Liver (tissue), 9 donors: ENCODE measurements around the gene PGS1. TPM values are rescaled to one million over a fixed set of nuclear protein-coding genes. Genes with fewer than 3 reads are reported as not detected.

ENCODE experiments used
- DNase-seq: peaks from one replicate; pipeline ENCODE4 v3.0.0-alpha.2; 2017; ENCODE audit warnings: low spot score
- H3K27ac ChIP-seq, 2 donors: one replicate each; pipeline ENCODE4 v1.7.0; 2013; ENCODE audit warnings: inconsistent platforms in 2 of 2, low read length in 2 of 2, control low read depth in 1 of 2, low read depth in 1 of 2, mild to moderate bottlenecking in 1 of 2
- H3K27me3 ChIP-seq, 4 donors: one replicate each; pipeline versions ENCODE4 v1.6.1 to v1.7.0; 2013; ENCODE audit warnings: low read length in 3 of 4, inconsistent platforms in 1 of 4, mild to moderate bottlenecking in 1 of 4, moderate library complexity in 1 of 4; ENCODE audit not compliant: control insufficient read depth in 4 of 4, insufficient read depth in 4 of 4
- H3K36me3 ChIP-seq, 4 donors: one replicate each; pipeline versions ENCODE4 v1.6.1 to v1.7.0; 2013; ENCODE audit warnings: low read length in 3 of 4, mild to moderate bottlenecking in 3 of 4, low read depth in 1 of 4, moderate library complexity in 1 of 4; ENCODE audit not compliant: control insufficient read depth in 4 of 4, insufficient read depth in 3 of 4
- H3K4me1 ChIP-seq, 4 donors: one replicate each; pipeline versions ENCODE4 v1.6.1 to v1.7.0; 2013; ENCODE audit warnings: low read length in 3 of 4, mild to moderate bottlenecking in 3 of 4, moderate library complexity in 1 of 4; ENCODE audit not compliant: control insufficient read depth in 4 of 4, insufficient read depth in 4 of 4
- H3K4me3 ChIP-seq, 3 donors: one replicate each; pipeline versions ENCODE4 v1.6.1 to v1.7.0; 2013; ENCODE audit warnings: low read length in 3 of 3, control low read depth in 1 of 3, low read depth in 1 of 3, mild to moderate bottlenecking in 1 of 3
- H3K9ac ChIP-seq, 2 donors: one replicate each; pipeline ENCODE4 v1.7.0; 2013; ENCODE audit warnings: low read length in 2 of 2, mild to moderate bottlenecking in 2 of 2, moderate library complexity in 2 of 2, control low read depth in 1 of 2, low read depth in 1 of 2
- H3K9me3 ChIP-seq, 4 donors: one replicate each; pipeline versions ENCODE4 v1.6.1 to v1.7.0; 2013; ENCODE audit warnings: low read length in 3 of 4; ENCODE audit not compliant: control insufficient read depth in 4 of 4
- CTCF ChIP-seq: fragments of 150-350 bp; IDR thresholded peaks from 2 replicates; pipeline ENCODE4 v1.5.1; 2017; ENCODE audit warnings: improper control_type of control experiment, low read depth, low read length; ENCODE audit not compliant: missing input control
- EGR1 ChIP-seq, 2 donors: IDR thresholded peaks; 2 replicates each; pipeline ENCODE4 v1.6.1; 2016 to 2018; ENCODE audit warnings: antibody characterized with exemption in 2 of 2, low read depth in 2 of 2
- FOXA1 ChIP-seq: IDR thresholded peaks from 2 replicates; pipeline ENCODE4 v1.6.1; 2016; ENCODE audit warnings: antibody characterized with exemption
- FOXA2 ChIP-seq: IDR thresholded peaks from 2 replicates; pipeline ENCODE4 v1.6.1; 2016; ENCODE audit warnings: antibody characterized with exemption
- GABPA ChIP-seq, 2 donors: IDR thresholded peaks in 1 of 2; conservative IDR thresholded peaks in 1 of 2; 2 replicates each; pipeline ENCODE4 v1.6.1; 2016; ENCODE audit warnings: antibody characterized with exemption in 2 of 2, mild to moderate bottlenecking in 1 of 2, moderate library complexity in 1 of 2
- HNF4A ChIP-seq, 2 donors: conservative IDR thresholded peaks; 2 replicates each; pipeline ENCODE4 v1.6.1; 2016; ENCODE audit warnings: antibody characterized with exemption in 2 of 2, mild to moderate bottlenecking in 2 of 2
- HNF4G ChIP-seq: IDR thresholded peaks from 2 replicates; pipeline ENCODE4 v1.6.1; 2016; ENCODE audit warnings: antibody characterized with exemption
- JUND ChIP-seq, 2 donors: IDR thresholded peaks; 2 replicates each; pipeline ENCODE4 v1.6.1; 2016; ENCODE audit warnings: antibody characterized with exemption in 2 of 2
- RAD21 ChIP-seq, 2 donors: IDR thresholded peaks; 2 replicates each; pipeline ENCODE4 v1.6.1; 2016; ENCODE audit warnings: antibody characterized with exemption in 2 of 2, mild to moderate bottlenecking in 2 of 2
- RXRA ChIP-seq, 2 donors: IDR thresholded peaks; 2 replicates each; pipeline ENCODE4 v1.6.1; 2017 to 2018; ENCODE audit warnings: antibody characterized with exemption in 2 of 2, mild to moderate bottlenecking in 1 of 2
- SP1 ChIP-seq: IDR thresholded peaks from 2 replicates; pipeline ENCODE4 v1.6.1; 2018; ENCODE audit warnings: antibody characterized with exemption, mild to moderate bottlenecking
- TAF1 ChIP-seq: conservative IDR thresholded peaks from 2 replicates; pipeline ENCODE4 v1.6.1; 2016; ENCODE audit warnings: antibody characterized with exemption, mild to moderate bottlenecking
- YY1 ChIP-seq: IDR thresholded peaks from 2 replicates; pipeline ENCODE4 v1.6.1; 2016; ENCODE audit warnings: antibody characterized with exemption, mild to moderate bottlenecking
- WGBS: extraction: QIAGEN DNeasy Blood & Tissue Kit; methylation state at CpG from one replicate; pipeline ENCODE4 v1.1.7; 2013; 5-methylcytosine and 5-hydroxymethylcytosine counted together
- polyA plus RNA-seq, 2 donors: library from polyadenylated mRNA; stranded (reverse) in 1 of 2; unstranded in 1 of 2; fragments of 200-250 nt in 1 of 2; fragments of >200 nt in 1 of 2; fragmentation: Nextera tagmentation in 1 of 2; extraction: Ambion mirVana in 1 of 2; gene quantifications; one replicate each; pipeline versions ENCODE4 v1.2.1 to v1.2.3, GENCODE V29; 2013 to 2015
- total RNA-seq, 2 donors: library from RNA; depleted of rRNA; stranded (reverse); fragments of >200 nt; gene quantifications; one replicate each; pipeline ENCODE4 v1.2.3, GENCODE V29; 2014
- TF ChIP-seq, protein P1 (sequence below): IDR thresholded peaks from 2 replicates; pipeline ENCODE4 v1.6.1; 2016; ENCODE audit warnings: antibody characterized with exemption
- TF ChIP-seq, protein P2 (sequence below): IDR thresholded peaks from 2 replicates; pipeline ENCODE4 v1.6.1; 2016; ENCODE audit warnings: antibody characterized with exemption
- TF ChIP-seq, protein P3 (sequence below): IDR thresholded peaks from 2 replicates; pipeline ENCODE4 v1.6.1; 2016; ENCODE audit warnings: antibody characterized with exemption, mild to moderate bottlenecking
- donor health status: healthy.
- donor health status: healthy.
- donor health status: healthy.
- donor health status: healthy.
- donor health status: healthy.

Gene PGS1
- total and polyA plus RNA-seq, 4 donors = 8.1 to 24.1 (median 12.2) TPM

DNA sequence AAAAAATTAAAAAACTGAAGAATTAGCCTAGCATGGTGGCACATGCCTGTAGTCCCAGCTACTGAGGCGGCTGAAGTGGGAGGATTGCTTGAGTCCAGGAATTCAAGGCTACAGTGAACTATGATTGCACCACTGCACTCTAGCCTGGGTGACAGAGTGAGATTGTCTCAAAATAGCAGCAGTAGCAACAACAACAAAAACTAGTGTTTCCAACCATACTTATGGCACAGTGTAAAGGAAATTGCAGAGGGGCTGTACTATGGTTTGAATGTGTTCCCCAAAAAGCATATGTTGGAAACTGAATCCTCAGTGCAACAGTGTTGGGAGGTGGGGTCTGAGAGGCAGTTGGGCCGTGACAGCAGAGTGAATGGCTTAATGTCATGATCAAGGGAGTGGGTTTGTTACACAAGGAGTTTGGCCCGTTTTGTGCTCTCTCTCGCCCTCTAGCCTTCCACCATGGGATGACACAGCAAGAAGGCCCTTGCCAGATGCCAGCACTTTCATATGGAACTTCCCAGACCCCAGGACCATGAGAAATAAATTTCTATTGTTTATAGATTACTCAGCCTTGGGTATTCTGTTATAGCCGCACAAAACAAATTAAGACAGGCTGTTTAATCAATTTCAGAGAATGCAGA, 70.0 kb downstream of the PGS1 start:
- H3K27ac ChIP-seq = no peak overlapping the region
- no peak overlapping the region for H3K9ac ChIP-seq
- H3K9me3 ChIP-seq = no peaks in the 10 kb centered on the region
- H3K4me1 ChIP-seq = no peaks in the 10 kb centered on the region
- H3K4me3 ChIP-seq = no peak overlapping the region
- H3K36me3 ChIP-seq = no peaks in the 10 kb centered on the region
- DNase-seq = no peak
- no peaks in the 10 kb centered on the region for H3K27me3 ChIP-seq
- no peak for TF ChIP-seq RXRA (IDR thresholded peaks at IDR 0.05)
- TF ChIP-seq, protein P1, sequence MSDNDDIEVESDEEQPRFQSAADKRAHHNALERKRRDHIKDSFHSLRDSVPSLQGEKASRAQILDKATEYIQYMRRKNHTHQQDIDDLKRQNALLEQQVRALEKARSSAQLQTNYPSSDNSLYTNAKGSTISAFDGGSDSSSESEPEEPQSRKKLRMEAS = no peak
- TF ChIP-seq TAF1 = no peak
- TF ChIP-seq GABPA (IDR thresholded peaks at IDR 0.05 in 1 of 2, conservative IDR thresholded peaks at IDR 0.05 in 1 of 2) = no peak
- TF ChIP-seq CTCF = no peak
- no peak for TF ChIP-seq RAD21 (IDR thresholded peaks at IDR 0.05)
- TF ChIP-seq, protein P2, sequence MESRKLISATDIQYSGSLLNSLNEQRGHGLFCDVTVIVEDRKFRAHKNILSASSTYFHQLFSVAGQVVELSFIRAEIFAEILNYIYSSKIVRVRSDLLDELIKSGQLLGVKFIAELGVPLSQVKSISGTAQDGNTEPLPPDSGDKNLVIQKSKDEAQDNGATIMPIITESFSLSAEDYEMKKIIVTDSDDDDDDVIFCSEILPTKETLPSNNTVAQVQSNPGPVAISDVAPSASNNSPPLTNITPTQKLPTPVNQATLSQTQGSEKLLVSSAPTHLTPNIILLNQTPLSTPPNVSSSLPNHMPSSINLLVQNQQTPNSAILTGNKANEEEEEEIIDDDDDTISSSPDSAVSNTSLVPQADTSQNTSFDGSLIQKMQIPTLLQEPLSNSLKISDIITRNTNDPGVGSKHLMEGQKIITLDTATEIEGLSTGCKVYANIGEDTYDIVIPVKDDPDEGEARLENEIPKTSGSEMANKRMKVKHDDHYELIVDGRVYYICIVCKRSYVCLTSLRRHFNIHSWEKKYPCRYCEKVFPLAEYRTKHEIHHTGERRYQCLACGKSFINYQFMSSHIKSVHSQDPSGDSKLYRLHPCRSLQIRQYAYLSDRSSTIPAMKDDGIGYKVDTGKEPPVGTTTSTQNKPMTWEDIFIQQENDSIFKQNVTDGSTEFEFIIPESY = no peak
- TF ChIP-seq EGR1 (IDR thresholded peaks at IDR 0.05; ENCODE audit: low read depth in 2 of 2) = no peak
- no peak for TF ChIP-seq SP1
- no peak for TF ChIP-seq HNF4G
- no peak for TF ChIP-seq YY1
- TF ChIP-seq JUND (IDR thresholded peaks at IDR 0.05) = no peak
- TF ChIP-seq, protein P3, sequence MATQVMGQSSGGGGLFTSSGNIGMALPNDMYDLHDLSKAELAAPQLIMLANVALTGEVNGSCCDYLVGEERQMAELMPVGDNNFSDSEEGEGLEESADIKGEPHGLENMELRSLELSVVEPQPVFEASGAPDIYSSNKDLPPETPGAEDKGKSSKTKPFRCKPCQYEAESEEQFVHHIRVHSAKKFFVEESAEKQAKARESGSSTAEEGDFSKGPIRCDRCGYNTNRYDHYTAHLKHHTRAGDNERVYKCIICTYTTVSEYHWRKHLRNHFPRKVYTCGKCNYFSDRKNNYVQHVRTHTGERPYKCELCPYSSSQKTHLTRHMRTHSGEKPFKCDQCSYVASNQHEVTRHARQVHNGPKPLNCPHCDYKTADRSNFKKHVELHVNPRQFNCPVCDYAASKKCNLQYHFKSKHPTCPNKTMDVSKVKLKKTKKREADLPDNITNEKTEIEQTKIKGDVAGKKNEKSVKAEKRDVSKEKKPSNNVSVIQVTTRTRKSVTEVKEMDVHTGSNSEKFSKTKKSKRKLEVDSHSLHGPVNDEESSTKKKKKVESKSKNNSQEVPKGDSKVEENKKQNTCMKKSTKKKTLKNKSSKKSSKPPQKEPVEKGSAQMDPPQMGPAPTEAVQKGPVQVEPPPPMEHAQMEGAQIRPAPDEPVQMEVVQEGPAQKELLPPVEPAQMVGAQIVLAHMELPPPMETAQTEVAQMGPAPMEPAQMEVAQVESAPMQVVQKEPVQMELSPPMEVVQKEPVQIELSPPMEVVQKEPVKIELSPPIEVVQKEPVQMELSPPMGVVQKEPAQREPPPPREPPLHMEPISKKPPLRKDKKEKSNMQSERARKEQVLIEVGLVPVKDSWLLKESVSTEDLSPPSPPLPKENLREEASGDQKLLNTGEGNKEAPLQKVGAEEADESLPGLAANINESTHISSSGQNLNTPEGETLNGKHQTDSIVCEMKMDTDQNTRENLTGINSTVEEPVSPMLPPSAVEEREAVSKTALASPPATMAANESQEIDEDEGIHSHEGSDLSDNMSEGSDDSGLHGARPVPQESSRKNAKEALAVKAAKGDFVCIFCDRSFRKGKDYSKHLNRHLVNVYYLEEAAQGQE = no peak
- TF ChIP-seq FOXA1 = no peak
- TF ChIP-seq FOXA2 = no peak
- WGBS = 79% methylated on average over 5 of the region's 5 CpGs

- WGBS = 95% methylated on average over 14 of the region's 14 CpGs
- no peaks in the 10 kb centered on the region for H3K9me3 ChIP-seq
- DNase-seq = no peak
- H3K4me1 ChIP-seq = no peaks in the 10 kb centered on the region
- no peaks in the 10 kb centered on the region for H3K27me3 ChIP-seq
- H3K9ac ChIP-seq = no peak overlapping the region
- no peak overlapping the region for H3K4me3 ChIP-seq
- no peak overlapping the region for H3K27ac ChIP-seq
- no peaks in the 10 kb centered on the region for H3K36me3 ChIP-seq
- TF ChIP-seq SP1 = no peak
- no peak for TF ChIP-seq JUND (IDR thresholded peaks at IDR 0.05)
- no peak for TF ChIP-seq CTCF
- TF ChIP-seq, protein P3 = no peak
- TF ChIP-seq, protein P1 = no peak
- no peak for TF ChIP-seq EGR1 (IDR thresholded peaks at IDR 0.05; ENCODE audit: low read depth in 2 of 2)
- TF ChIP-seq HNF4A (conservative IDR thresholded peaks at IDR 0.05) = no peak
- TF ChIP-seq FOXA1 = no peak
These were observed 71.6 kb downstream of the PGS1 start for GRCh38 chr17:78449983-78450595.
